AG20443 (cell line): ENCODE measurements around the gene ERLIN1.

Source experiments
- DNase-seq: peaks from one replicate; pipeline ENCODE4 v3.0.0; 2012; ENCODE audit warnings: low spot score, mixed read lengths

The ERLIN1 gene

DNA sequence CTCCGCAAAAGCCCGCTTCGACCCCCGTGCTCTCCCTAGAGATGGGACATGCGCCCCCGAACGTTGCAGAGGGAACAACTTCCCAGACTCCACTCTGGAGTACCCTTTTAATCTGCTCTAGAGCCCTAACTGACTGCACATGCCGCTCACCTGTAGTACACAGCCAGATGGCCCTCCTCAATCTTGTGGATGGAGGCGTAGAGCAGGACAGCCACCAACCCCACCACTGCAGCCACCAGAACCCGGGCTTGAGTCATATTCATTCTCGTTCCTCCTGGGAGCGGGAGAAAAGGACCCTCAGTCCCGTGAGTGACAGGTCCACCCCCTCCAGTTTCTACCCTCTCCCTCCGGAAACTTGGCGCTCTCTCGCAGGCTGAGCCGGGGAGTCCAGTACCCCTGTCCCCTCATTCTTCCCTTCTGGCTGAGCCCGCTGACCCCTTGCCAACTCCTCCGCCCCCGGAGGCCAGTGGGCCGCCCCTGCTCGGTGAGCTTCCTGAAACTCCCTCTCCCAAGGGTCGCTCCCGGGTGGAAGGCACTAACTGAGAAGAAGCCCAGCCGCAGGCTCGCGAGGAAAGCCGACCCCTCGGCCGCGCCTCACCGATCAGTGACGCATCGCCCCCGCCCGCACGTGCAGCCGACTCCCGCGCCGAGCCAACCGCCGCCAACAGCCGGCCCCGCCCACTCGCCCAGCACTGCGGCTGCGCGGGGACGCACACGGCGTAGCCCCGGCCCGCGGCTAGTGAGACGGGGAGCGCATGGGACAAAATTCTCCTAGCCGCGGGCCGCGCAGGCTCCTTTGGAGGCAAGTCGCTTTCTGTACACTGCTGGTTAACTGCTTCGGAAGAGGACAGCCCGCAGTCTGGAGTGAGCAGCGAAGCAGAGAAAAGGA, at the start of gene ERLIN1:
TSS of gene ERLIN1 (minus strand) at position 666 of the 889 bp plus-strand sequence. CDS start at position 263, 403 bp downstream.
- peak; percentile 100 for DNase-seq

DNA sequence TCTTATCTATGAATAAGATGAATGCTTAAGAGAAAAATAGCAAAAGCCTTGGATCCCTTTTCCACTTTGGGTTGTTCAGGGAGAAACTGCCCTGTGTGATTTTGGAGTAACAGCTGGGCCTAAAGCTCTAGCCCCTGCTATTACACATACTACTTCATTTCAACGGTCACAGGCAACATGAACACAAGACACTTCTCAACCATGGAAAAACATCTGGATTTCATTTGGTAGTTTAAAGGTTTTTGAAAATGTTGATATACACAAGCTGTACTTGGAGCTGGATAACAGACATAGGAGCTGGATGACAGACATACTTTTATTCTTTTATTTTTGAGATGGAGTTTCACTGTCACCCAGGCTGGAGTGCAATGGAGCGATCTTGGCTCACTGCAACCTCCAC, 46.3 kb upstream of the ERLIN1 start:
- no peak for DNase-seq

DNA sequence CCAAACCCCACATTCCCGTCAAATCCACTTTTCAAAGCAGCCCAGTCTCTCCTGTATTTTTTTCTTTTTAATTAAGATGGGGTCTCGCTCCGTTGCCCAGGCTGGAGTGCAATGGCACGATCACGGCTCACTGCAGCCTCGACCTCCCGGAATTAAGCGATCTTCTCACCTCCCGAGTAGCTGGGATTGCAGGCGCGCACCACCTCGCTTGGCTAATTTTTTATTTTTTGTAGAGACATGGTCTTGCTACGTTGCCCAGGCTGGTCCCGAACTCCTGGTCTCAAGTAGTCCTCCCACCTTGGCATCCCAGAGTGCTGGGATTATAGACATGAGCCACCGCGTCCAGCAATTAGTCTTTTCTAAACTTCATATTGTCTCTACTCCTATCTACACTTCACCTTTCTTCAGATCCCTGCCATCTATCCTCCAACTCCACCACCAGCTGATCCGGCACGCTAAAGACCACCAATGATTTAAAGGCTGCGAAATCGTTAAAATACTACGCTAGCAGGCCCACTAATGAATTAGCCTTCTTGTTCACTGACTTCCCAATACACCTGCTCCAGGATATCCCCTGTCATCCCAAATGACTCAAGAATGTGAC, 44.1 kb upstream of the ERLIN1 start:
- no peak for DNase-seq

DNA sequence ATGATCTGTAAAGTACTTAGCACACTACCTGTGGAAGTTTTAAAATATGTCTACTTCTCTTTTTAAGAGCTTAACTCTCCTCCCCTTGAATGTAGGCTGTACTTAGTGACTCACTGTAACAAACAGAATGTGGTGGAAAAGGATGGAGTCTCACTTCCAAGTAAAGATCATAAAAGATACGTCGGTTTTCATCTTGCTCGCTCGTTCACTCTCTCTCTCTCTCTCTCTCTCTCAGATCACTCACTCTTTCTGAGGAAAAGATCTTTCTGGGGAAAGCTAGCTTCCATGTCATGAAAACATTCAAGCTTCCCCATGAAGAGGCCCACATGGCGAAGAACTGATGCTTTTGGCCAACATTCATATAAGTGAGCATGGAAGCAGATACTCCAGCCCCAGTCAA, 38.0 kb upstream of the ERLIN1 start:
- no peak for DNase-seq

DNA sequence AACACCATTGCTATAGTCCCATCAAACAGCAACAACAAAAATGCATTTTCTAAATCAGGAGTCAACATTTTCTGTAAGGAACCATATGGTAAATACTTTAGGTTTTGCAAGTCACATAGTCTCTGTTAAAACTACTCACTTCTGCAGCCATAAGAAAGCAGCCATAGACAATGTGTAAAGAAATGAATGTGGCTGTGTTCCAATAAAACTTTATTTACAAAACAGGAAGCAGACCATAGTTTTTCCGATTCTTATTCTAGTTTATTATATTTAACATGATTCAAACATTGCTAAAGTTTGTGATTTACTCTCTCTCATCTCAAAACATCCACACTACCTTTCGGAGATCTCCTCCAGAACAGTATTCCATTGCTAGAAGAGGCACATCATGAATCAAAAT, 36.7 kb upstream of the ERLIN1 start:
- DNase-seq = no peak

DNA sequence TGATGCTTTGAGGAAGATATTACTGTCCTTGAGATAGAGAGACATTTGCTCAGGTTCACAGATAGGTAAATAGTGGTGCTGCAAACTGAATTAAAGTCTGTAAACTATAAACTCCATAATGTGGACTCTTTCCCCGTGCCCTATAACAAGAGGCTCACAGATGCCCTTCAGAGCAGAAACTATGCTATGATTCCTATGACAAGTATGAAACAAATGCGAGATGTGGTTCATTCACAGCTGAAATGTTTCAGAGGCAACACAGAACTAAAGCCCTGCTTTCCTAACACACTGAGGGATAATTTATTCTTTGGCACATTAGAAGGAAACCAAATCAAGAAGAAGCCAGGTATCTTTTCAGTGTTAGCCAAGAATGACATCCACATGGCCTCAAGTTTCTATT, 30.2 kb upstream of the ERLIN1 start:
- DNase-seq = no peak

DNA sequence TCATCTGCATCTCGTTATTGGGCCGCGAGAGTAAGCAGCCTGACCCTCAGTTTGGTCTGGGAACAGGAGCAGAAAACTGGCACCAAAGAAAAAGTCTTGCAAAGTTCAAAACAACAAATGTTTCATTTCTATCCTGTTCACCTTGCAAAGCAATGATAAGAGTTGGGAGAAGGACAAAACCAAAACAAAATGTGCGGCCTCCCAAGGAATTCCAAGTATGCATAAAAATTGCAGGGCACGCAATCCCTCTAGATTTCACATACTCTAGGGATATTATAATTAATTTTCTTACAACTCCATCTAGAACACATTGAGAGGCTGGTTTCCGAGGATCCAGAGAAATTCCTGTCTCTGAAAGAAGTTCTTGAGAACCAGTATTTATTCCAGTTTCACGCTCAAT, 23.5 kb upstream of the ERLIN1 start:
- DNase-seq = peak; percentile 14

DNA sequence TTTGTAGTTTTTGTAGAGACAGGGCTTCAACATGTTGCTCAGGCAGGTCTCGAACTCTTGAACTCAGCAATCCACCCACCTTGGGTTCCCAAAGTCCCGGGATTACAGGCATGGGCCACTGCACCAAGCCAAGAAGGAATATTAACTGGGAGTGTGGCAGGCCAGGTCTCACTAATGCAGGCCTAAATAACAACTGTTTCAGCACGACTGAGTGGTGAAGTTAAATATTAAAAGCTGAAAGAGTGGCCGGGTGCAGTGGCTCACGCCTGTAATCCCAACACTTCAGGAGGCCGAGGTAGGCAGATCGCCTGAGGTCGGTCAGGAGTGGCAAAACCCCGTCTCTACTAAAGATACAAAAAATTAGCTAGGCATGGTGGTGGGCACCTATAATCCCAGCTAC, 22.4 kb upstream of the ERLIN1 start:
- no peak for DNase-seq

DNA sequence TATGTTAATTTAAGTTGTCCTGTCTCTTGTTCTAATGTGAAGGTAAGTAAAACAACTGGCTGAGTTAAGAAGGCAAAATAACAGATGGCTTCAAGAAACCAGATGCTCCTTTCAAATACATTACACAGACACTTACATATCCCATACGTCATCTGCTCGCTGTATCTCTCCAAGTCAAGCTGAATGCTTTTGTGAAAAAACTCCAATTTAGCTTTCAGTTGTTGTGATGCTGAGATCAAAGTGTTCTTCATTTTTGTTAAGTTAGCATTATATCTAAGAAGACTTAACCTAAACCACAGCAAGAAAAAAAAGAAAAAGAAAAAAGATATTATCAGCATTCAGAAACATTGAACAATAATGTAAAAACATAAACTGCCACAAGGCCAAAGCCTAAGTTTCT, 18.5 kb upstream of the ERLIN1 start:
- no peak for DNase-seq

DNA sequence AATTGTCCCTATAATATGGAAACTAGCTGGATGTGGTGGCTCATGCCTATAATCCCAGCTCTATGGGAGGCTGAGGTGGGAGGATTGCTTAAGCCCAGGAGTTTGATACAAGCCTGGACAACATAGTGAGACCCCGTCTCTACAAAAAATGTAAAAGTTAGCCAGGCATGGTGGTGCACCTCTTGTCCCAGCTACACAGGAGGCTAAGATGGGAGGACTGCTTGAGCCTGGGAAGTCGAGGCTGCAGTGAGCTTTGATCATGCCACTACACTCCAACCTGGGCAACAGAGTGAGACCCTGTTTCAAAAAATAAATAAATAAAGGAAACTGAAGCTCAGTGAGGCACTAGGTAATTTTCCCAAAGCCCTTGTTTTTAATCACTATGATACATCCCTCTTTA, 15.7 kb upstream of the ERLIN1 start:
- DNase-seq = no peak

DNA sequence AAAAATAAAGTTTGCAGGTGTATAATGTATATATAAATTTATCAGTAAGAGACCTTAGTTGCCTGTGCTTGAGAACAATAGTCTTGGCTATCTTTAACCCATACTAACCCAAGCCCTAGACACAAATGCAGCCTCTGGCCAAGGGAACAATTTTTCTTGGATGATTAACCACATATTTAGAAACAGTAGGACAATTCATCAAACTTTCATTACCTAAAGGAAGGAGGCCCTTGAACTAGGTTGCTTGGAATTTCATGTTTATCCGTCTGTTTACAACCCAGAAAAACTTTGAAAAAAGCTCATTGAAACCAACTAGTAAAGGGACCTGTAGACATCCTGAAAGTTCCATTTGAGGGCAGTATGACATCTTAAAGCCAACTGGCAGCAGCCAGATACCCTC, 8.9 kb upstream of the ERLIN1 start:
- DNase-seq = no peak

DNA sequence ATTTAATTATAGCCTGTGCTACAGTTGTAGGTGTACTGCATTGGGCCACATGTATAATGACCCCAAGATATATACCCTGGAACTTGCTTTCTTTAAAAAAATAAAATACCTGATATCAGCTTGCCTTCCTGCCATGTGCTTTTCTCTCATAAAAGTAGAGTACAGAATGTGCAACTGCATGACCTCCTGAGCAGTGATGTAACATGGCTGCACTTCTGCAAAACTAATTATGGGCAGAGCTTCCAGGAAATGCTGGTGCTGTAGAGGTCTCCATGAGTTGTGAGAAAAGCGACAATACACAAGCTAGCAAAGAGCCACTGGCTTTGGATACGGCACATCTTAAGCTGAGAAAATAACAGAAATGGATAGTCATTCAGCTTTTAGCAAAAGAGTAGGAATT, 6.5 kb upstream of the ERLIN1 start:
- DNase-seq = no peak

DNA sequence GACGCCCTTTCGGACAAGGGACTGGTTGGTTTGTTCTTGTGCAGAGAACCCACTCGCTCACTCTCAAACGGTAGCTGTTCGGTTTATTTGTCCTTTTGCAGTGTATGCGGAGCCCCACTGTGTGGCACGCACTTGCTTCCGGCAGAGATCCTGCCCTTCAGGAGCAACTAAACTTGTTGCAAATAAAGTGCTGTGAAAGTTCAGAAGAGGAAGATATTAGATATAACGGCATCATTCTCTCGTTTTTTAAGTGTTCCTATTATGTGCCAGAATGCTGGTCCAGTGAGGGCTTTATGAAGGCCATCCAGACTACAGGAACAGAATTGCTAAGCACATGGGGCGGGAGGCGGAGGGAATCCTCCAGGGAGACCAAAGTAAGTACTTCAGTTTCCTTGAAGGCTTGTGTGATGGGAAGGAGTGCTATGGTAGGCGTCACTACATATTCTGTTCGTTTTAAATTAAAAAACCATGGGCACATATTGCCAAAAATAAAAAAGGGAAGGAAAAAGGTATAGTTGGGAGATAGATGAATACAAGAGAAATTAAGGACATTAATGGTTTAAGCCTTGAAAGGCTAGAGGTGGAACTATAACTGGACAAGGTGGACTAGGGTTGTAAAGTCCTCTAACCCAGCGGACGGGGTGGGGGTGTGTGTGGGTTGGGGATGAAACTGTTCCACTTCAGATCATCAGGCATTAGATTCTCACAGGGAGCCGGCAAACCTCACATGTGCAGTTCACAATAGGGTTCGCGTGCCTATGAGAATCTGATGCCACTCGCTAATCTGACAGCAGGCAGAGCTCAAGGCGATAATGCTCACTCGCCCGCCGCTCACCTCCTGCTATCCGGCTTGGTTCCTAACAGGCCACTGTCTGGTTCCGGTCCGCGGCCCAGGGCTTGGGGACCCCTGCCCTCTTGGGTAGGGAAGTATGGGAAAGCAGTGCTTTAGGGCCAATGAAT, 704 bp upstream of the ERLIN1 start:
- peak; percentile 54 for DNase-seq

DNA sequence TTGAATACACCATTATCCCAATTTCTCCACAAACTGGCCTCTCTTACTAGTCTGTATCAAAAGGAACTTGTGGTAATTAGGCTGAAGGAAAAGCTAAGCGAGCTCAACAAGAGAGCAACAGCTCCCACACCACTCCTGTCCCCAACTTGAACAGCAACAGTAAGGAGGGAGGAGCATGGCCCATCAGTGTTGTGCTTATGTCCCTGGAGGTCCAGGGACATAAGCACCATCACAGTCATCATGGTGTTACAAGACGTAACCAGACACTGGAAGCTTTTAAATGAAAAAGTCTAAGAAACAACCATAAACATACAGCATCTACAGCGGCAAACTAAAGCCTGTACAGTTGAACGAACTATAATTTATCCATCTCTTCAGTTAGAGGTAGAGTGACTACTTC, 989 bp downstream of the ERLIN1 start:
- DNase-seq = peak; percentile 30

DNA sequence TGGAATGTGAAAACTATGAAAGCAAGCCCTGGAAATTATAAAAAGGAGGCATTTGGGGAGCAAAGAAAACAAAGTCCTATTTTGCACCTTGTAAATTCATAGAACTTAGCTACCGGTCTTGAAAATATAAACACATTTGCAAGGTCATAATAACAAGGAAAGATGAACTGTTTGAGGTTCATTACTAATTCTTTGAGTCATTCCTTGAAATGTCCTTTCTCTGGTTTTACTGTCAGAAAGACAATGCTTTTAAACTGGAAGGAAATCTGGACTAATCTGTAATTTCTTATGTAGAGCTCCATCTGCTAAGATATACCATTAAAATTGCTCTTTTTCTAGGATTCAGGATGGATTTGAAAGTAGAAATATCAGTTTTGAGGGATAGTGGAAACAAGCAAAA, 1.4 kb downstream of the ERLIN1 start:
- no peak for DNase-seq

DNA sequence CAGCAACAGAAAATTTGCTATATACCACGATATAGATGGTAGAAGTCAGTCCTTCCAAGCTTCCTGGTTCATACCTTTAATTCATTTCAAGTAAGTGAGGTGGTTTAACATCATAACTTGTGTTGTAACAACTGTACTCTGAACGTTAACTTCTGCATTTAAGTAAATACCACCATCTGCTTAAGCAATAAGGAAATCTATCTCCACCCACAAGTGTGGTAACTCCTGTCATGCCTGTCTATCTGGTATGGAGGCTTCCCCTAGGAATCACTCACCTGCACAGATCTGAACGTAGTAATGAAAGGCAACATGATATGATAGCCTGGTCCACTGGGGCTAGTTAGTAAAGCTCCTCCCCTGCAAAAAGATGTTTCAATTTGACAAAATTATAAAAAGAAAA, 2.3 kb downstream of the ERLIN1 start:
- DNase-seq = no peak

DNA sequence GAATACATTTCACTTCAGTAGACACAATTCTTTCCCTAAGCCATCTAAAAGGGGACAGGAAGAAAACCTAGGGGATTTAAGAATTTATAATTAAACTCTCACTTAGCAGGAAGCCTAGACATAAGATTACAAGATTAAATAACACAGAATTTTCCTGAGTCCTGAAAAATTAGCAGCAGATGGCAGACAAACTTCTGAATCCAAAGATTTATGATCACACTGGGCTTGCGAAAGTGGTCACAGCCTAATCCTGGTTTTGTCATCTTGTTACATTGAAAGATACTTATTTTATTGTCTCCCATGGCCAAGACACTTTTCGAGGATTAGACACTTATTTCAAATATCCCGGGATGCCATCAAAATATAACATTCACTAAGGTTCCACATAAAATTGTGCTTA, 2.9 kb downstream of the ERLIN1 start:
- DNase-seq = no peak

DNA sequence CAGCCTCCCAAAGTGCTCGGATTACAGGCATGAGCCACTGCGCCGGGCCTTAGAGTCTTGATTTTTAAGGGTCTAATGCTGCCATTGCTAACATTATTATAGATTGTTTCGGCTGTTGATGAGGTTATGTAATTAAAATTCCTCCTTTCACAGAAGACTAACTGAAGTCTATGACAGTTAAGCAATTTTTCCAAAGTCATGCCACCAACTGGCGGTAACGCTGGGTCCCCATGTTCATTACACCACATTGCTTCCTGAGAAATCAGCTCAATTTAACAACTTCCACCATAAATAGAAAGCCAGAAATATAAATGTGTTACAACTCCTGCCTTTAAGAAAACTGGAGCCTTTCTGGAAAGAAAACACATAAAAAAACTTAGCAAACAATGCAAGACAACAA, 3.5 kb downstream of the ERLIN1 start:
- DNase-seq = no peak

DNA sequence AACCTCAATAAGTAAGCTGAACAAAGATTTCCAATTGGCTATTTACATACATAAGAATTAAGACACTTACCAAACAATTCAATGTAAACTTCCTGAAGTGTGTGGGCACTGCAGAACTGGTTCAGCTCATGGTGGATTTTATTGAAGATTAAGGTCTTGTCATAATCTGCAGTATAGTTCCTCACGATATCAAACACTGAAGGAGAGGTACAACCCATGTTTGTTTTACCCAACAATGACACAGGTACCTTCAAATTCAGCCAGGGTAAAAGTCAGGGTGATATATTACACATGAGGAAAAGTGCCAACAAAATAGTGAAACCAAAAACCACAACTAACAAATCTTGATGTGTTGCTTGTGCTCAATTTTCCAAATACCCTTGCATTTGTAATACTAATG, 10.0 kb downstream of the ERLIN1 start:
- no peak for DNase-seq

DNA sequence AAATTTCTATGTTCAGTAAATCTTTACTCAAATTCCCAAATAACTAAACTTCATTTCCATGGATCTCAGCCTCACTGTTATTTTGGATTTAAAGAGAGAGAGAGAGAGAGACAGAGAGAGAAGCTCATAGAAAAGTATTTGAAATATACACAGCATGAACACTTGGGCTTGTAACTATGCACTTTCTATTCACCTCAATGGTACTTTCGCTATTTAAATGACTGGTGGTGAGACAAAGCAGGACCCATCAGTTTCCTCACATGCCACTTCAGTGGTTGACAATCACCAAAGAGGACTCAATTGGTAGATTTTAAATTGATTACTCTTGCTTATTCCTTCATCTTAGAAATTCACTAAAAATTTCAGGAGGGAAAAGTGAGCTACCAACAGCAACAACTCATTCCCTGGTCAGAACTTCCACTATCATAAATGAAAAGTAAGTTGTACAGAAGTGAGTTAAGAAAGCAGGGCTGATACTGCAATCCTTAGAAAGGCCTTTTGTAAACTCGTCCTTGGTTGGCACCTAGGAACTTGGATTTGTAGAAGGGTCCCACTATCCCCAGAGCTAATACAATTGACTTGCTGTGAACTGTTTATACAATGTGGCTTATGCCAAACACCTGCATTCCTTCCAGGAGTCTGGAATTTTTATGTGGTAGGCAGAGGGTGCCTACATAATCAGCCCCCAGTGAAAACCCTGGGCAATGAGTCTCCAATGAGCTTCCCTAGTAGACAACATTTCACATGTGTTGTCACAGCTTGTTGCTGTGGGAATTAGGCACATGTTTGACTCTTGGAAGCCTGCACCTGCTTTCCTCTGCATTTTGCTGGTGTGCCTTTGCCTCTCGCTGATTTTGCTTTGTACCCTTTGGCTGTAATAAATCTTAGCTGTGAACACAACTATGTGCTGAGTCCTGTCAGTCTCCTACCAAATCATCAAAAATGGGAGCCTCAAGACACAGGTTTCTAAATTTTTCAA, 10.8 kb downstream of the ERLIN1 start:
- DNase-seq = no peak

DNA sequence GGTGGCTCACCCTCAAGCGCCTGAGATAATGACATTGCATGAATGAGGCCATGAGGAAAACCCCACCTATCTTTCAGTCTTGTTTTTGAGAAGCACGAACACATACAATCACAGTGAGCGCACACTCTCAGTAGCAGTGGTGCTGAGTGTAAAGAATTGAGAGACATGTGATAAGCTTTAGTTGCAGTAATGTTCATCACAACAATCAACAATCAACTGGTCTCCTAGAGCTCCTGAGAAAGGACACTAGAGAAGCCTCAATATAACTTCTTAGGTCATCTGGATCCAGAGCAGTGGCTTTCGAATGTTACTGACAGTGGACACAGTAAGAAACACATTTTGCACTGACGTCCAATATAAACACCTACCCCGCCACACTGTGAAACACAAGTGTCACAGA, 12.8 kb downstream of the ERLIN1 start:
- no peak for DNase-seq
